Panc1 (cell line): ENCODE data around the gene SPATA32.
A peak's percentile ranks its signal among the peaks of the same experiment; 100 is the strongest.

Experiments used
- POLR2AphosphoS5 ChIP-seq: IDR thresholded peaks from 2 replicates; pipeline ENCODE4 v1.6.1; 2012; ENCODE audit warnings: mild to moderate bottlenecking, low read depth, low read length, moderate library complexity
- REST ChIP-seq, 2 experiments: IDR thresholded peaks; 2 replicates each; pipeline ENCODE4 v1.6.1; 2011 to 2012; ENCODE audit warnings: low read depth in 2 of 2, control low read depth in 1 of 2, low read length in 1 of 2, mild to moderate bottlenecking in 1 of 2, moderate library complexity in 1 of 2; ENCODE audit not compliant: insufficient read depth in 1 of 2
- SIN3A ChIP-seq: IDR thresholded peaks from 2 replicates; pipeline ENCODE4 v1.6.1; 2012; ENCODE audit warnings: low read depth, mild to moderate bottlenecking, low read length, moderate library complexity, borderline replicate concordance; ENCODE audit not compliant: insufficient read depth
- TCF7L2 ChIP-seq: IDR thresholded peaks from 2 replicates; pipeline ENCODE4 v1.6.1; 2011; ENCODE audit warnings: mild to moderate bottlenecking, low read depth, low read length, inconsistent platforms
- TF ChIP-seq, protein P1 (sequence below): fragments of 450-650 bp; IDR thresholded peaks from 2 replicates; pipeline ENCODE4 v1.5.1; 2017; ENCODE audit warnings: mild to moderate bottlenecking

DNA sequence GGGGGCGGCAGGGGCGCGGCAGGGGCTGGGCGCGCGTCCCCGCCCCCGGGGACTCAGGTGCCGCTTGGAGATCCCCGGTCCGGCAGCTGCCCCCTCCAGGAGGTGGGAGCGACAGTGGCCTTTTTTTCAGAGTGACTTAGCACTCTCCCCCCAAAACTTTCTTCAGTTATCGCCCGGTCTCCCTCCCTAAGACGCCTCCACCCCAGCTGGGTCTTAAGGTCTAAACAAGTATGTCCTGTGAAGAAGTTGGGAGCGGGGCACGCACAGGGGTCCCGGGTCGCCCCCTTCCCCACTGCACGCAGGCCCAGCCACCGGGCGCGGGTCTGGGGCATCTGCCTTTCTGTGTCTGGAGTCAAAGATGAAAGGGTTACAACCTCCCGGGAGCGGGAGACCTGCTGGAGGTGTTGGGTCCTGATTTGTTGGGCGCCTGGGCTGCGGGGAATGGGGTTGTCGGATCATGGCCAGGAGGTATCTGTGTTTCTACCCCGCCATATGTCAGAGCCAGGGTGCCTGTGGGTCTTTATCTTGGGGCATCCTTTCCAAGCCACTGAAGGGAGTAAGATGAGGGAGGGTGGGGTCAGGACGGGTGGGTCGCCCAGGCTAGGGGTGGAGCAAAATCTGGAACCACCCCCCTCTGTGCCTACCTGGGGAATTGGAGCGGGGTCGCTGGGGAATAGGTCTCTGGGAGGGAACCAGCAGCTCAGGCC lies 39.5 kb downstream of the SPATA32 start:
- TF ChIP-seq, protein P1, sequence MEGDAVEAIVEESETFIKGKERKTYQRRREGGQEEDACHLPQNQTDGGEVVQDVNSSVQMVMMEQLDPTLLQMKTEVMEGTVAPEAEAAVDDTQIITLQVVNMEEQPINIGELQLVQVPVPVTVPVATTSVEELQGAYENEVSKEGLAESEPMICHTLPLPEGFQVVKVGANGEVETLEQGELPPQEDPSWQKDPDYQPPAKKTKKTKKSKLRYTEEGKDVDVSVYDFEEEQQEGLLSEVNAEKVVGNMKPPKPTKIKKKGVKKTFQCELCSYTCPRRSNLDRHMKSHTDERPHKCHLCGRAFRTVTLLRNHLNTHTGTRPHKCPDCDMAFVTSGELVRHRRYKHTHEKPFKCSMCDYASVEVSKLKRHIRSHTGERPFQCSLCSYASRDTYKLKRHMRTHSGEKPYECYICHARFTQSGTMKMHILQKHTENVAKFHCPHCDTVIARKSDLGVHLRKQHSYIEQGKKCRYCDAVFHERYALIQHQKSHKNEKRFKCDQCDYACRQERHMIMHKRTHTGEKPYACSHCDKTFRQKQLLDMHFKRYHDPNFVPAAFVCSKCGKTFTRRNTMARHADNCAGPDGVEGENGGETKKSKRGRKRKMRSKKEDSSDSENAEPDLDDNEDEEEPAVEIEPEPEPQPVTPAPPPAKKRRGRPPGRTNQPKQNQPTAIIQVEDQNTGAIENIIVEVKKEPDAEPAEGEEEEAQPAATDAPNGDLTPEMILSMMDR, result no peak
- TF ChIP-seq SIN3A, result 0 out of 2 replicates have a peak, but pooled peaks have one; percentile 31
- TF ChIP-seq REST (IDR thresholded peaks at IDR 0.05; ENCODE audit: insufficient read depth in 1 of 2, low read depth in 2 of 2, low read length in 1 of 2), result no peak
- no peak for TF ChIP-seq POLR2AphosphoS5
- no peak for TF ChIP-seq TCF7L2
